B cell (primary cell): Measurements from ENCODE around the gene ZFR2.

Source experiments
- EZH2 ChIP-seq: IDR thresholded peaks from 2 replicates; pipeline ENCODE4 v1.6.1; 2012; ENCODE audit warnings: borderline replicate concordance, low read depth, mild to moderate bottlenecking, moderate library complexity, low read length; ENCODE audit not compliant: insufficient read depth, poor library complexity, severe bottlenecking
- TF ChIP-seq, protein P1 (sequence below): fragments of 200-600 bp; IDR thresholded peaks from one replicate; pipeline ENCODE4 v1.8.0; 2022; ENCODE audit warnings: antibody characterized with exemption, mild to moderate bottlenecking

DNA sequence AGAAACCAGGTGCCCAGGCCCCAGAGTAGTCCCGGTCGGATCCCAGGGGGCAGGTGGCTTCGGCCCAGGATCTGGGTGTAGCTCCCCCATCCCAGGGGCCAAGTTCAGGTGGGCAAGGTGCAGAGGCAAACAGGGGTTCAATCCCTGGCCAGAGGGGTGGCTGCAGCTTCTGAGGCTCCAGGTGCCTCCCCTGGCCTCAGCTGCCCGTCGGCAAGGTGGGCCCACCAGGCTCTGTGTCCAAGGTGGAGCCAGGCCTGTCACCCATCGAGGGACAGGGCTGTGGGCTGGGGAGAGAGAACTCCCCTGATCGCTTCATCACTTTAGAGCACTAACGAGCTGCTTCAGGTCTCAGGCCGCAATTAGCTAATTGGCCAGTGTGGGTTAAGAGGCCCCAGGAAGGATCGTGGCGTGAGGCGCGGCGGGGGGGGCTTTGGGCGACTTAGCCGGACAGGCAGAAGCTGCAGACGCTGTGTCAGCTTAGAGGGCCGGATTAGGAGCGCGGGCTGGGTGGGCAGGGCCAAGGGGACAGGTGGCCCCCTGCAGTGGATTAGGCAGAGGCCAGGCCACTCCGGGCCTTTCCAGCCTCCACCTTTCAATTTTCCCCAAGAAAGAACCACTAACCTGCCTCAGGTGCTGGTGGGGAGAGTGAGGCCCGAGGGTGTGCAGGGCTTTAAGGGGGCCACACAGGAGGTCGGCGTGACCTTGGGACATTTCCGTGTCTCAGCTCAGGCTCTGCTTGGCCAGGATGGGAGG, 94.0 kb downstream of the ZFR2 start:
- TF ChIP-seq, protein P1, sequence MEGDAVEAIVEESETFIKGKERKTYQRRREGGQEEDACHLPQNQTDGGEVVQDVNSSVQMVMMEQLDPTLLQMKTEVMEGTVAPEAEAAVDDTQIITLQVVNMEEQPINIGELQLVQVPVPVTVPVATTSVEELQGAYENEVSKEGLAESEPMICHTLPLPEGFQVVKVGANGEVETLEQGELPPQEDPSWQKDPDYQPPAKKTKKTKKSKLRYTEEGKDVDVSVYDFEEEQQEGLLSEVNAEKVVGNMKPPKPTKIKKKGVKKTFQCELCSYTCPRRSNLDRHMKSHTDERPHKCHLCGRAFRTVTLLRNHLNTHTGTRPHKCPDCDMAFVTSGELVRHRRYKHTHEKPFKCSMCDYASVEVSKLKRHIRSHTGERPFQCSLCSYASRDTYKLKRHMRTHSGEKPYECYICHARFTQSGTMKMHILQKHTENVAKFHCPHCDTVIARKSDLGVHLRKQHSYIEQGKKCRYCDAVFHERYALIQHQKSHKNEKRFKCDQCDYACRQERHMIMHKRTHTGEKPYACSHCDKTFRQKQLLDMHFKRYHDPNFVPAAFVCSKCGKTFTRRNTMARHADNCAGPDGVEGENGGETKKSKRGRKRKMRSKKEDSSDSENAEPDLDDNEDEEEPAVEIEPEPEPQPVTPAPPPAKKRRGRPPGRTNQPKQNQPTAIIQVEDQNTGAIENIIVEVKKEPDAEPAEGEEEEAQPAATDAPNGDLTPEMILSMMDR: no peak
- TF ChIP-seq EZH2: no peak
